ENCODE measurements around the gene OTOP2.

The OTOP2 gene

GRCh38 chr17:74937064-74938051, 13.3 kb downstream of the OTOP2 start:
- Histone ChIP-seq H3K27me3 (ENCODE audit: insufficient read depth, low read length, poor library complexity, severe bottlenecking) (no peaks in the 10 kb centered on the region), H3F3A (ENCODE audit: low read depth) (no peaks in the 10 kb centered on the region), H3K9me3 (ENCODE audit: insufficient read depth, low read depth, low read length) (no peaks in the 10 kb centered on the region), H3K4me2 (ENCODE audit: low read depth, low read length, poor library complexity, severe bottlenecking) (no peak overlapping the region), H3K36me3 (ENCODE audit: insufficient read depth, low read length) (no peaks in the 10 kb centered on the region), H3K4me3 (ENCODE audit: low read length, poor library complexity, severe bottlenecking) (no peak overlapping the region), H3K9ac (ENCODE audit: low read depth, low read length, poor library complexity, severe bottlenecking) (no peak overlapping the region), H2AFZ (ENCODE audit: low read length) (no peak overlapping the region), H4K20me1 (ENCODE audit: insufficient read depth, low read length, poor library complexity, severe bottlenecking) (no peaks in the 10 kb centered on the region), H3K4me1 (ENCODE audit: insufficient read depth, low read length, poor library complexity, severe bottlenecking) (no peaks in the 10 kb centered on the region), H3K79me2 (ENCODE audit: insufficient read depth, low read length) (no peaks in the 10 kb centered on the region), H3K9me2 (replicated peaks; ENCODE audit: low read depth, low read length) (no peaks in the 10 kb centered on the region)
- TF ChIP-seq EZH2phosphoT487 (IDR thresholded peaks at IDR 0.05; ENCODE audit: borderline replicate concordance), result no peak
- TF ChIP-seq, protein P1, sequence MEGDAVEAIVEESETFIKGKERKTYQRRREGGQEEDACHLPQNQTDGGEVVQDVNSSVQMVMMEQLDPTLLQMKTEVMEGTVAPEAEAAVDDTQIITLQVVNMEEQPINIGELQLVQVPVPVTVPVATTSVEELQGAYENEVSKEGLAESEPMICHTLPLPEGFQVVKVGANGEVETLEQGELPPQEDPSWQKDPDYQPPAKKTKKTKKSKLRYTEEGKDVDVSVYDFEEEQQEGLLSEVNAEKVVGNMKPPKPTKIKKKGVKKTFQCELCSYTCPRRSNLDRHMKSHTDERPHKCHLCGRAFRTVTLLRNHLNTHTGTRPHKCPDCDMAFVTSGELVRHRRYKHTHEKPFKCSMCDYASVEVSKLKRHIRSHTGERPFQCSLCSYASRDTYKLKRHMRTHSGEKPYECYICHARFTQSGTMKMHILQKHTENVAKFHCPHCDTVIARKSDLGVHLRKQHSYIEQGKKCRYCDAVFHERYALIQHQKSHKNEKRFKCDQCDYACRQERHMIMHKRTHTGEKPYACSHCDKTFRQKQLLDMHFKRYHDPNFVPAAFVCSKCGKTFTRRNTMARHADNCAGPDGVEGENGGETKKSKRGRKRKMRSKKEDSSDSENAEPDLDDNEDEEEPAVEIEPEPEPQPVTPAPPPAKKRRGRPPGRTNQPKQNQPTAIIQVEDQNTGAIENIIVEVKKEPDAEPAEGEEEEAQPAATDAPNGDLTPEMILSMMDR (conservative IDR thresholded peaks at IDR 0.05; ENCODE audit: low read length), result no peak

- no peaks in the 10 kb centered on the region for H3K9me2 ChIP-seq (replicated peaks; ENCODE audit: low read depth, low read length)
- no peak for TF ChIP-seq EZH2phosphoT487 (IDR thresholded peaks at IDR 0.05; ENCODE audit: borderline replicate concordance)
- TF ChIP-seq, protein P1 (conservative IDR thresholded peaks at IDR 0.05; ENCODE audit: low read length), result no peak
- H3F3A ChIP-seq (ENCODE audit: low read depth), result no peaks in the 10 kb centered on the region
- no peak overlapping the region for H2AFZ ChIP-seq (ENCODE audit: low read length)
- no peak overlapping the region for H3K4me3 ChIP-seq (ENCODE audit: low read length, poor library complexity, severe bottlenecking)
- H3K36me3 ChIP-seq (ENCODE audit: insufficient read depth, low read length), result no peaks in the 10 kb centered on the region
- no peak overlapping the region for H3K9ac ChIP-seq (ENCODE audit: low read depth, low read length, poor library complexity, severe bottlenecking)
- no peaks in the 10 kb centered on the region for H3K4me1 ChIP-seq (ENCODE audit: insufficient read depth, low read length, poor library complexity, severe bottlenecking)
- H3K9me3 ChIP-seq (ENCODE audit: insufficient read depth, low read depth, low read length), result no peaks in the 10 kb centered on the region
- no peaks in the 10 kb centered on the region for H3K27me3 ChIP-seq (ENCODE audit: insufficient read depth, low read length, poor library complexity, severe bottlenecking)
- H3K4me2 ChIP-seq (ENCODE audit: low read depth, low read length, poor library complexity, severe bottlenecking), result no peak overlapping the region
- H3K79me2 ChIP-seq (ENCODE audit: insufficient read depth, low read length), result no peaks in the 10 kb centered on the region
- H4K20me1 ChIP-seq (ENCODE audit: insufficient read depth, low read length, poor library complexity, severe bottlenecking), result no peaks in the 10 kb centered on the region
These were observed 14.3 kb downstream of the OTOP2 start for GRCh38 chr17:74938194-74938950.

DNA sequence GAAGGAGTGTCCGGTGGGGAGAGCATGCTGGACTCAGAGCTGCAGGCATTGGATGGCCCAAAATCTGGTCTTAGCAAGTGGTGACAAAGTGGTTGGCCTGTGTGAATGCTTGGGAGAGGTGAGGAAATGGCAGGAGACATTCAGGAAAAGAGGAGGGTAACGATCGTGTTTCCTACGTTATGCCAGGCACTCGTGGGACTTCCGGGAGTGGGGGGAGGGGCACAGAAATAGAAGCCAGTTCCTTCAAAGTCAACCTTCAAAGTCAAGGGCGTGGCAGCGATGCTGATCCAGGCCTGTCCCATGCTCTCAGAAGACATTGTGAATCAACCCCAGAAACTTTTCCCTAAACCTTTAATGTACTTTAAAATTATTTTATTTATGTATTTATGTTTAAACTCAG, 15.5 kb downstream of the OTOP2 start:
- H3F3A ChIP-seq (ENCODE audit: low read depth), result no peaks in the 10 kb centered on the region
- no peaks in the 10 kb centered on the region for H3K9me3 ChIP-seq (ENCODE audit: insufficient read depth, low read depth, low read length)
- H3K9me2 ChIP-seq (replicated peaks; ENCODE audit: low read depth, low read length), result no peaks in the 10 kb centered on the region
- no peaks in the 10 kb centered on the region for H4K20me1 ChIP-seq (ENCODE audit: insufficient read depth, low read length, poor library complexity, severe bottlenecking)
- no peak overlapping the region for H3K9ac ChIP-seq (ENCODE audit: low read depth, low read length, poor library complexity, severe bottlenecking)
- H3K4me3 ChIP-seq (ENCODE audit: low read length, poor library complexity, severe bottlenecking), result no peak overlapping the region
- H3K27me3 ChIP-seq (ENCODE audit: insufficient read depth, low read length, poor library complexity, severe bottlenecking), result no peaks in the 10 kb centered on the region
- TF ChIP-seq, protein P1 (conservative IDR thresholded peaks at IDR 0.05; ENCODE audit: low read length), result no peak
- no peak for TF ChIP-seq EZH2phosphoT487 (IDR thresholded peaks at IDR 0.05; ENCODE audit: borderline replicate concordance)
- H3K4me1 ChIP-seq (ENCODE audit: insufficient read depth, low read length, poor library complexity, severe bottlenecking), result no peaks in the 10 kb centered on the region
- H3K79me2 ChIP-seq (ENCODE audit: insufficient read depth, low read length), result no peaks in the 10 kb centered on the region
- no peak overlapping the region for H3K4me2 ChIP-seq (ENCODE audit: low read depth, low read length, poor library complexity, severe bottlenecking)
- H3K36me3 ChIP-seq (ENCODE audit: insufficient read depth, low read length), result no peaks in the 10 kb centered on the region
- H2AFZ ChIP-seq (ENCODE audit: low read length), result no peak overlapping the region; the same call in 1 of the 2 replicates

Measured in Loucy (cell line).